Osteocyte (in vitro differentiated cells): ENCODE data around the gene TBRG1. TPM values are rescaled to one million over a fixed set of nuclear protein-coding genes. Genes with fewer than 3 reads are reported as not detected.

ENCODE experiments used
- DNase-seq: peaks from one replicate; pipeline ENCODE4 v3.0.0; 2021; ENCODE audit warnings: mixed read lengths; ENCODE audit not compliant: unreplicated experiment; ENCODE audit errors: extremely low spot score
- H3K27ac Mint-ChIP-seq: one replicate; pipeline ENCODE4 v1.8.0; 2021; ENCODE audit warnings: mild to moderate bottlenecking, mixed read lengths; ENCODE audit not compliant: unreplicated experiment
- H3K27me3 Mint-ChIP-seq: one replicate; pipeline ENCODE4 v1.8.0; 2021; ENCODE audit warnings: mixed read lengths; ENCODE audit not compliant: unreplicated experiment
- H3K36me3 Mint-ChIP-seq: one replicate; pipeline ENCODE4 v1.8.0; 2021; ENCODE audit warnings: mixed read lengths; ENCODE audit not compliant: unreplicated experiment
- H3K4me1 Mint-ChIP-seq: one replicate; pipeline ENCODE4 v1.8.0; 2021; ENCODE audit warnings: mixed read lengths; ENCODE audit not compliant: unreplicated experiment
- H3K4me3 Mint-ChIP-seq: one replicate; pipeline ENCODE4 v1.8.0; 2021; ENCODE audit warnings: mild to moderate bottlenecking, moderate library complexity, mixed read lengths; ENCODE audit not compliant: unreplicated experiment
- H3K9me3 Mint-ChIP-seq: one replicate; pipeline ENCODE4 v1.8.0; 2021; ENCODE audit warnings: mixed read lengths; ENCODE audit not compliant: unreplicated experiment
- CTCF ChIP-seq: fragments of 200-600 bp; sonication (generic); IDR thresholded peaks from 2 replicates; pipeline ENCODE4 v1.5.0; 2021; ENCODE audit warnings: antibody characterized with exemption, mild to moderate bottlenecking, moderate library complexity
- total RNA-seq: library from RNA; stranded (reverse); gene quantifications from 2 replicates; pipeline ENCODE4 v1.2.1, GENCODE V29; 2021

The TBRG1 gene
- total RNA-seq, 1 donor from 2014 or later = 34.8 TPM

- no peaks in the 10 kb centered on the region for H3K9me3 Mint-ChIP-seq
- DNase-seq = no peak
- peaks cover 9% of the 10 kb centered on the region for H3K36me3 Mint-ChIP-seq
- peaks cover 4% of the 10 kb centered on the region for H3K4me1 Mint-ChIP-seq
- TF ChIP-seq CTCF = no peak
- H3K27me3 Mint-ChIP-seq = no peaks in the 10 kb centered on the region
- H3K4me3 Mint-ChIP-seq = no peak overlapping the region
- no peak overlapping the region for H3K27ac Mint-ChIP-seq
Observed at GRCh38 chr11:124640666-124641065, 18.0 kb downstream of the TBRG1 start.

GRCh38 chr11:124642628-124643027, 20.0 kb downstream of the TBRG1 start:
- Mint-ChIP-seq H3K36me3 (peaks cover 3% of the 10 kb centered on the region), H3K27ac (no peak overlapping the region), H3K4me1 (peaks cover 4% of the 10 kb centered on the region), H3K9me3 (no peaks in the 10 kb centered on the region), H3K27me3 (no peaks in the 10 kb centered on the region), H3K4me3 (no peak overlapping the region)
- no peak for DNase-seq
- no peak for TF ChIP-seq CTCF

GRCh38 chr11:124643042-124643604, 20.5 kb downstream of the TBRG1 start:
- no peaks in the 10 kb centered on the region for H3K27me3 Mint-ChIP-seq
- peaks cover 4% of the 10 kb centered on the region for H3K4me1 Mint-ChIP-seq
- H3K27ac Mint-ChIP-seq = no peak overlapping the region
- H3K4me3 Mint-ChIP-seq = no peak overlapping the region
- no peak for DNase-seq
- H3K36me3 Mint-ChIP-seq = no peaks in the 10 kb centered on the region
- no peak for TF ChIP-seq CTCF
- H3K9me3 Mint-ChIP-seq = no peaks in the 10 kb centered on the region

- H3K4me3 Mint-ChIP-seq = no peak overlapping the region
- peaks cover 4% of the 10 kb centered on the region for H3K4me1 Mint-ChIP-seq
- no peaks in the 10 kb centered on the region for H3K9me3 Mint-ChIP-seq
- DNase-seq = no peak
- no peak overlapping the region for H3K27ac Mint-ChIP-seq
- TF ChIP-seq CTCF = no peak
- H3K27me3 Mint-ChIP-seq = no peaks in the 10 kb centered on the region
- no peaks in the 10 kb centered on the region for H3K36me3 Mint-ChIP-seq
Observed at GRCh38 chr11:124643605-124644425, 21.2 kb downstream of the TBRG1 start.
